AG04449 (cell line): ENCODE measurements around the gene CENPB.

Source experiments
- CTCF ChIA-PET: fragments of 350-600 bp; formaldehyde crosslinking; extraction: SDS; loops from one replicate; lab custom pipeline; 2021; ENCODE audit warnings: antibody characterized with exemption; lab: Yijun Ruan, JAX
- POLR2A ChIA-PET: fragments of 400-600, 350-600 bp; formaldehyde crosslinking; extraction: SDS; loops from one replicate; lab custom pipeline; 2020; ENCODE audit warnings: antibody characterized with exemption, inconsistent platforms; lab: Yijun Ruan, JAX
- DNase-seq: peaks from one replicate; pipeline ENCODE4 v3.0.0-alpha.2; 2010; ENCODE audit warnings: low read depth, low spot score
- H3K4me3 ChIP-seq: 2 replicates; pipeline ENCODE4 v1.5.1; 2011; ENCODE audit warnings: low read depth, mild to moderate bottlenecking, control low read depth, low read length
- TF ChIP-seq, protein P1 (sequence below): IDR thresholded peaks from one replicate; pipeline ENCODE4 v1.5.1; 2011; ENCODE audit warnings: mild to moderate bottlenecking, moderate library complexity, low read length, control low read depth, inconsistent platforms; ENCODE audit not compliant: insufficient read depth; ENCODE audit errors: missing control alignments

The CENPB gene

DNA sequence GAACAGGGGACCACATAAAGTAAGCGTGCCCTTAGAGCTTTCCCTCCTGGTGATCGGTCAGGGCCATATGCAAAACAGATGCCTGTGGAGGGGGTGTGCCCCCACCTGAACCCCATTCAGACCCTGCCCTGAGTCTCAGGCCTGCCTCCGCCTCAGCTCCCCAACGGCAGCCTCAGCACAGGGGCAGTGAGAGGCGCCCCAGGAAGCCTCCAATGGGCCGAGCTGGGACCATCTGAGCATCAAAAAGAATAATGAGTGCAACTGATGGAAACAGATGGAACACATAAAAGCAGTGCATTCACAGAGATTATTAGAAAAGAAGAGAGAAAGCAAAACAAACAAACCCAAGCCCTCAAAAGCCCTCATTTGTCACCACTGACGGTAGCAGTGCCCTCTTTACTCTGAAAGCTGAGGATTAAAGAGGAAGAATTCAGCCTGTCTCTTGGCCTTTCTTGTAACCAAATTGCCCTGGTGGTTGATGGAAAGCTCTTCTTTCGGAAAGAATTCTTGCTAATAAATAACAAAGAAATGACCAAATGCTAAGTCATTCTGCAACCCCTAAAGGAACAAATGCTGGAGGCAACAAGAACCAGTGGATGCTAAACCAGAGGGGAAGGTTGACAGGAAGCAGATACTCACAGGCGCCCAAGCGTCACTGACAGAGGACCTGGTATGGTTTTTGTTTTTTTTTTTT is 25.7 kb downstream of the CENPB start:
- TF ChIP-seq, protein P1, sequence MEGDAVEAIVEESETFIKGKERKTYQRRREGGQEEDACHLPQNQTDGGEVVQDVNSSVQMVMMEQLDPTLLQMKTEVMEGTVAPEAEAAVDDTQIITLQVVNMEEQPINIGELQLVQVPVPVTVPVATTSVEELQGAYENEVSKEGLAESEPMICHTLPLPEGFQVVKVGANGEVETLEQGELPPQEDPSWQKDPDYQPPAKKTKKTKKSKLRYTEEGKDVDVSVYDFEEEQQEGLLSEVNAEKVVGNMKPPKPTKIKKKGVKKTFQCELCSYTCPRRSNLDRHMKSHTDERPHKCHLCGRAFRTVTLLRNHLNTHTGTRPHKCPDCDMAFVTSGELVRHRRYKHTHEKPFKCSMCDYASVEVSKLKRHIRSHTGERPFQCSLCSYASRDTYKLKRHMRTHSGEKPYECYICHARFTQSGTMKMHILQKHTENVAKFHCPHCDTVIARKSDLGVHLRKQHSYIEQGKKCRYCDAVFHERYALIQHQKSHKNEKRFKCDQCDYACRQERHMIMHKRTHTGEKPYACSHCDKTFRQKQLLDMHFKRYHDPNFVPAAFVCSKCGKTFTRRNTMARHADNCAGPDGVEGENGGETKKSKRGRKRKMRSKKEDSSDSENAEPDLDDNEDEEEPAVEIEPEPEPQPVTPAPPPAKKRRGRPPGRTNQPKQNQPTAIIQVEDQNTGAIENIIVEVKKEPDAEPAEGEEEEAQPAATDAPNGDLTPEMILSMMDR = no peak
- ChIA-PET POLR2A (interaction anchor here (0.7 kb wide), 1 partner anchor 23 kb away, joined by 3 read pairs; no protein-coding TSS in a partner anchor), CTCF (interaction anchor here (1.4 to 10.7 kb wide), 5 partner anchors 13 to 331 kb away, joined by 4 to 119 read pairs (median 6); partner anchors contain the start of gene AP5S1)
- no peak overlapping the region for H3K4me3 ChIP-seq
- DNase-seq = no peak

DNA sequence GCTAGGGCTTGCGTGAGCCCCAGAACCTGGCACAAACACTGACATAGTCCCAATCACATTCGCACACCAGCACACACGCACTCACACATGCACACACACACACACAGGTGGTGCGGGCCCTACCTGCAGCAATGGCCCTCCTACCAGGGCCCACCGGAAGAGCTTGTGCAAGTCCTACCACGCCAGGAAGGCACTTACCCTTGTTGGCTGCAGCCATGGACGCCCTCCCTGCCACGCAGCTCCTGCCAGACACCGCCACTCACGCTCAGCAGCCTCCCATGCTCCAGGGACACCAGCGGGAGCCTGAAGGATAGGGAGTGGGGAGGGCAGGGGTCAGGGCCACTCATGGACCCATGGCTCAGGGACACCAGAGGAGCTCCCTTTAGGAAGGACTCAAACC is 26.7 kb downstream of the CENPB start:
- ChIA-PET POLR2A (no interaction called here), CTCF (interaction anchor here (1.4 to 10.7 kb wide), 5 partner anchors 12 to 332 kb away, joined by 4 to 119 read pairs (median 6); partner anchors contain the start of gene AP5S1)
- no peak overlapping the region for H3K4me3 ChIP-seq

DNA sequence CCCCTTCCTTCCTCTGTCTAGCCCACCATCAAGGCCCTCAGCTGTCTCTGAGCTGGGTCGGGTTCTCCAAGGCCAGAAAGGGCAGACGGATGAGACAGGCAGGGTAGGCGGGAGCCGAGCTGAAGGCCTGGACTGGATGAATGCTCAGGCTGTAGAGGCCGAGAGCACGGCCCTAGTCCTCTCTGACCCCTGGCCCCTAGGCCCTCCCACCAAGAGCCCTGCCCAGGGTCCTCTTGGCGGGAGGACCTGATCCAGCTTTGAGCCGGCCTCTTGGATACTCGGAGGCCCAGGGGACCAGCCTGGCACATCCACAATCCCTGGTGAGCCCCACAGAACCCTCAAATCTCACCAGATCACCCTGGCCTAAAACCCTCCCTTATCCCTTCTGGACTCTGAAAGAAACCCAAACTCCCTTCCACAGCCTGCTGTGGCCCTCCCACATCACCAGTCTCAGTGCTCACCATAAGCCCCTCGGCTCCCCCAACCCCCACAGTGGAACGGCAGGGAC is 27.2 kb downstream of the CENPB start:
- TF ChIP-seq, protein P1 = no peak
- no peak overlapping the region for H3K4me3 ChIP-seq
- POLR2A ChIA-PET = interaction anchor here (1.7 kb wide), 1 partner anchor 9 kb away, joined by 6 read pairs; the partner anchor contains the start of gene ADISSP
- CTCF ChIA-PET = interaction anchor here (1.7 to 10.7 kb wide), 5 partner anchors 8 to 96 kb away, joined by 6 to 119 read pairs (median 16); partner anchors contain the start of genes ADISSP and AP5S1
- DNase-seq = no peak

More for the DNA sequence above, 26.7 kb downstream of the CENPB start:
- no peak for DNase-seq
- TF ChIP-seq, protein P1 = no peak

DNA sequence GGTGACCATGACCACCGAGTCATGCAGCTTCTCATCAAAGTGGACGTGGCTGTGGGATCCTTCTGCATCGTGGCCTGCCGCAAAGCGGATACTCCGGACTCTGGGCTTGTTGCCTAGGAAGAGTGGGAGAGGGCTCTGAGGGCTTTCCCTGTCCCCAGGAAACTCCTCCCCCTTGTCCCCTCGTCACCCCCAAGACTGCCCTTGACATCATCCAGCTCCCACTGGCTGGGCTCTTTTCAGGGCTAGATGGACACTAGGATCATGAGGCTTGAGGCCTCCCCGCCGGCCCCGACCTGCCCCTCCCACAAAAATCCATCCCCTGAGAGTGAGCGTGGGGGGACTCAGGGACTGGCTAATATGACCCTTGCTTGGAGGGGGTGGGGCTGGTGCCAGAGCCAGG is 28.0 kb downstream of the CENPB start:
- TF ChIP-seq, protein P1 = no peak
- ChIA-PET POLR2A (interaction anchor here (1.7 kb wide), 1 partner anchor 9 kb away, joined by 6 read pairs; the partner anchor contains the start of gene ADISSP), CTCF (interaction anchor here (1.1 to 10.7 kb wide), 6 partner anchors 8 to 96 kb away, joined by 3 to 119 read pairs (median 9); partner anchors contain the start of gene ADISSP)
- no peak for DNase-seq
- no peak overlapping the region for H3K4me3 ChIP-seq

DNA sequence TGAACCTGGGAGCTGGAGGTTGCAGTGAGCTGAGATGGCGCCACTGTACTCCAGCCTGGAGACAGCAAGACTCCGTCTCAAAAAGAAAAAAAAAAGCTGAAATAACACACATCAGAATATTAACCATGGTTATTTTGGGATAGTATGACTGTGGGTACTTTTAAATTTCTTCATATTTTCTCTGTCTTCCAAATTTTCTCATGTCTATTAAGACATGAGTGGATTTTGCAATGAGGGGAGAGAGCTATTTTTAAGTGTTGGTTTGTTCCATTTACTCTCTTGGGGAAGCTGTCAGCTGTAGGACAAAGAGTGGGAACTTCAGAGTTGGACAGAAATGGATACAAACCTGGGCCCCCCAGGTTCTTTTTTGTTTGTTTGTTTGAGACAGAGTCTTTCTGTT is 29.3 kb downstream of the CENPB start:
- no peak for DNase-seq
- TF ChIP-seq, protein P1 = no peak
- ChIA-PET CTCF (interaction anchor here (1.0 to 10.7 kb wide), 12 partner anchors 9 to 98 kb away, joined by 3 to 119 read pairs (median 5); partner anchors contain the start of genes ADISSP, AP5S1 and SPEF1), POLR2A (interaction anchor here (0.6 kb wide), 1 partner anchor 10 kb away, joined by 3 read pairs; no protein-coding TSS in a partner anchor)
- H3K4me3 ChIP-seq = no peak overlapping the region
